ENCODE measurements around the gene RAPGEF3. TPM values are rescaled to one million over a fixed set of nuclear protein-coding genes. Genes with fewer than 3 reads are reported as not detected.

The RAPGEF3 gene
- total and polyA plus RNA-seq, 2 of the 8 experiments (the other 6 are each of a cell fraction or from before 2014, with no cell fraction given), result 5.0 to 9.4 TPM

DNA sequence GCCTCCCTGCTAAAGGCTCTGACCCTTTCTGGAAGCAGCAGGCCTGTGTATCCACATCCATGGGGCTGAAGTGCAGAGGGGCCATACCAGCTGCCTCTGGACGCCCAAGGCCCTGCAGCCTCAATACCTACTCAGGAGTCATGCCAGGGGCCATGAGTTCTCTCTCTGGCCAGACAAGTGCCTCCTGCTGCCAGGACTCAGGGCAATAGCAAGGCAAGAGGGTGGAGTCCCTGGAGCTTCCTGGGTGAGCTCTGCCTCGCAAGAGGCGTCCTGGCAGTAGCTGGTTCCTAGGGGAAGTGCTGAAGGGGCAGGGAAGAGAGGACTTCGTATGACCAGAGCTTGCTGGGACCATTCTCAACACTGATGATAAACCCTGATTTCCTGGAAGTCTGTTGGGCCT, 22.5 kb downstream of the RAPGEF3 start:
- WGBS, 2 experiments (ENCODE audit: extremely low coverage in 1 of 2, insufficient coverage in 1 of 2, insufficient read length in 1 of 2, insufficient replicate concordance in 2 of 2, low coverage in 1 of 2, low lambda C conversion rate in 2 of 2, missing lambda C conversion rate in 1 of 2), result 80% methylated on average over 4 of the region's 4 CpGs; no CpG with 5 or more reads in 1 of the 2 experiments
- H3K27me3 ChIP-seq (replicated peaks in 1 of 4; ENCODE audit: control insufficient read depth in 3 of 4, extremely low read depth in 1 of 4, insufficient read depth in 3 of 4, low read length in 3 of 4), result peaks cover 0 to 2% (median 0%) of the 10 kb centered on the region in 4 experiments; a peak in 1 of 7 replicates
- DNase-seq (ENCODE audit: low read depth in 1 of 2, low spot score in 2 of 2), result no peak
- H3K4ac ChIP-seq (replicated peaks; ENCODE audit: insufficient read length, low read depth, low read length), result no peak overlapping the region
- H2BK5ac ChIP-seq (ENCODE audit: low read depth, low read length), result no peak overlapping the region
- H3K79me1 ChIP-seq (ENCODE audit: low read depth, low read length), result no peaks in the 10 kb centered on the region
- ChIA-PET CTCF (ENCODE audit: partially characterized antibody) (interaction anchor here (0.8 to 64.6 kb wide), 11 partner anchors 10 to 102 kb away, joined by 3 to 2442 read pairs (median 7); partner anchors contain the start of genes ENDOU, RAPGEF3 and SLC48A1), POLR2A (ENCODE audit: partially characterized antibody) (interaction anchor here (0.7 to 3.2 kb wide), 11 partner anchors 12 to 169 kb away, joined by 3 to 10 read pairs (median 3); partner anchors contain the start of genes ENDOU, RAPGEF3 and VDR)
- H4K20me1 ChIP-seq (replicated peaks in 1 of 2; ENCODE audit: control insufficient read depth in 1 of 2, insufficient read depth in 2 of 2, low read length in 2 of 2), result no peaks in the 10 kb centered on the region
- no peaks in the 10 kb centered on the region for H3K23me2 ChIP-seq (ENCODE audit: low read depth, low read length)
- no peak overlapping the region for H3K23ac ChIP-seq (ENCODE audit: insufficient read length)
- no peak overlapping the region for H2BK12ac ChIP-seq (ENCODE audit: low read depth, low read length)
- H3K18ac ChIP-seq (ENCODE audit: extremely low read depth, low read length), result 0 out of 2 replicates have a peak overlapping the region, but pooled peaks have one; percentile 24
- no peak for TF ChIP-seq RNF2 (IDR thresholded peaks at IDR 0.05; ENCODE audit: borderline replicate concordance, low read depth, low read length, missing control alignments, poor library complexity, severe bottlenecking)
- no peak for TF ChIP-seq GTF2F1 (IDR thresholded peaks at IDR 0.05; ENCODE audit: borderline replicate concordance, low read depth, low read length)
- TF ChIP-seq SIRT6 (IDR thresholded peaks at IDR 0.05; ENCODE audit: low read length), result no peak
- TF ChIP-seq POU5F1 (IDR thresholded peaks at IDR 0.05; ENCODE audit: low read depth, low read length), result no peak
- TF ChIP-seq GABPA (IDR thresholded peaks at IDR 0.05; ENCODE audit: borderline replicate concordance, insufficient read depth, low read length), result no peak
- no peak for TF ChIP-seq TAF1 (IDR thresholded peaks at IDR 0.05; ENCODE audit: low read depth, low read length)
- H3K9ac ChIP-seq (replicated peaks in 1 of 4; ENCODE audit: extremely low read depth in 1 of 4, low read depth in 3 of 4, low read length in 3 of 4), result no peak overlapping the region
- H2AFZ ChIP-seq (ENCODE audit: low read length), result no peak overlapping the region
- H2BK20ac ChIP-seq (ENCODE audit: low read length), result no peak overlapping the region
- no peaks in the 10 kb centered on the region for H3K79me2 ChIP-seq (ENCODE audit: control insufficient read depth in 1 of 2, insufficient read depth in 2 of 2, low read length in 2 of 2)
- H3K14ac ChIP-seq (ENCODE audit: insufficient read length), result no peak overlapping the region
- H4K8ac ChIP-seq (ENCODE audit: extremely low read depth, insufficient read depth, low read length), result no peak overlapping the region; the same call in 1 of the 2 replicates
- no peak for FAIRE-seq
- H3K4me3 ChIP-seq (ENCODE audit: extremely low read depth in 1 of 4, insufficient read depth in 2 of 4, low read depth in 3 of 4, low read length in 4 of 4), result no peak overlapping the region
- H3K9me3 ChIP-seq (ENCODE audit: insufficient read depth in 2 of 2, low read depth in 1 of 2, low read length in 1 of 2), result no peaks in the 10 kb centered on the region
- H2AK5ac ChIP-seq (ENCODE audit: low read depth, low read length), result no peak overlapping the region
- H3K36me3 ChIP-seq (ENCODE audit: control insufficient read depth in 2 of 4, insufficient read depth in 4 of 4, low read length in 3 of 4), result no peaks in the 10 kb centered on the region
- H3K56ac ChIP-seq (replicated peaks; ENCODE audit: insufficient read length, low read depth, low read length), result no peak overlapping the region
- no peak overlapping the region for H4K5ac ChIP-seq (ENCODE audit: insufficient read length, low read depth, low read length)
- H4K91ac ChIP-seq (replicated peaks; ENCODE audit: insufficient read length, low read length), result no peak overlapping the region
- no peak overlapping the region for H2BK120ac ChIP-seq (replicated peaks; ENCODE audit: low read depth, low read length)
- H3K27ac ChIP-seq (ENCODE audit: low read depth, low read length), result no peak overlapping the region
- peaks cover 3 to 19% (median 13%) of the 10 kb centered on the region in 4 experiments for H3K4me1 ChIP-seq (replicated peaks in 1 of 4; ENCODE audit: control insufficient read depth in 3 of 4, insufficient read depth in 4 of 4, low read length in 3 of 4)
- H2BK15ac ChIP-seq (ENCODE audit: low read length), result no peak overlapping the region
- no peak overlapping the region for H3K4me2 ChIP-seq (ENCODE audit: insufficient read depth in 1 of 2, low read depth in 2 of 2, low read length in 2 of 2)

All from H1 (cell line).